Measurements from ENCODE around the gene GTF2IRD1.

DNA sequence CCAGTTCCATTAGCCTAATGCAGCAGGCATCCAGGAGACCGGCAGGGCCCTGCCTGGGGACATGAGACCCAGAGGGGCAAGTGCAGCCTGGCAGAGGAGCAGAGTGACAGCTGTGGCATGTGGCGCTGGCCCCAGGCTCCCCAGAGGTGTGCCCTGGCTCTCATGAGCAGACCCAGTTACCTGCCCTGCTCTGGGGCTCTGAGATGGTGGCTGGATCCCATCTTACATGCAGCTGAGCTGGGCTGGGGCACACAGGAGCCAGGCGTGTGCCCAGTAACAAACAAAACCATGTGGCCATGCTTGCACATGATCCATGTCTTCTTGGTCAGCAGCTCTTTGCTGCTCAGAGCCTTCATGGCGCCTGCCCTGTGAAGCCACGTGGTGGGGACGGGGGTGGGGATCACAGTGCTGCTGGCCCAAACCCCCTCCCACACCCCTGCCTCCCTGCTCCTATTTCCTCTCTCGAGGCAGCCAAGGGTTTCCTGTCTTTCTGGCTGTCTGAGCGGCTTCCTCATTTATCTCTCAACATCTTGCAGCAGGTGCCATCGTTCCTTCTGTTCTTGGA, 163.6 kb downstream of the GTF2IRD1 start:
- TF ChIP-seq DPF2 (IDR thresholded peaks at IDR 0.05), result no peak
- no peak for TF ChIP-seq NR2F6 (CRISPR knock-in tag; IDR thresholded peaks at IDR 0.05)
- TF ChIP-seq ZNF143 (CRISPR knock-in tag; IDR thresholded peaks at IDR 0.05), result no peak
- no peak for TF ChIP-seq EZH2 (IDR thresholded peaks at IDR 0.05; ENCODE audit: borderline replicate concordance, low read depth, low read length)
- no peak for TF ChIP-seq CBX3 (IDR thresholded peaks at IDR 0.05; ENCODE audit: borderline replicate concordance in 1 of 2, low read length in 2 of 2)
- TF ChIP-seq TEAD4 (IDR thresholded peaks at IDR 0.05; ENCODE audit: low read length), result no peak; the same call in 1 of the 2 replicates
- no peak for TF ChIP-seq TEAD4 (CRISPR knock-in tag; IDR thresholded peaks at IDR 0.05; ENCODE audit: borderline replicate concordance)
- no peak for TF ChIP-seq POLR2A (conservative IDR thresholded peaks at IDR 0.05)
- TF ChIP-seq FOXJ3 (CRISPR knock-in tag; IDR thresholded peaks at IDR 0.05), result no peak
